A549 (cell line): ENCODE data around the gene VAV3.

Source experiments
- CHD2 ChIP-seq: fragments of 150-350 bp; IDR thresholded peaks from 2 replicates; pipeline ENCODE4 v1.6.1; 2014; ENCODE audit warnings: low read length; ENCODE audit not compliant: partially characterized antibody
- FOSB ChIP-seq: fragments of 250-450 bp; sonication (Bioruptor Pico); IDR thresholded peaks from 2 replicates; pipeline ENCODE4 v1.5.0; 2020; ENCODE audit warnings: mild to moderate bottlenecking, moderate library complexity
- MYC ChIP-seq: IDR thresholded peaks from 2 replicates; pipeline ENCODE4 v1.6.1; 2012; ENCODE audit warnings: mild to moderate bottlenecking, inconsistent platforms, low read length, improper control_type of control experiment, borderline replicate concordance
- POLR2A ChIP-seq: IDR thresholded peaks from 2 replicates; pipeline ENCODE4 v1.6.1; 2012; ENCODE audit warnings: mild to moderate bottlenecking, low read length
- RCOR1 ChIP-seq: fragments of 150-350 bp; IDR thresholded peaks from 2 replicates; pipeline ENCODE4 v1.6.1; 2014; ENCODE audit warnings: antibody characterized with exemption, low read length, low read depth
- TF ChIP-seq, protein P1 (sequence below): fragments of >200 bp; sonication (Bioruptor Twin); formaldehyde crosslinking; IDR thresholded peaks from 3 replicates; pipeline ENCODE4 v1.5.1; 2016
- TF ChIP-seq, protein P2 (sequence below): IDR thresholded peaks from 2 replicates; pipeline ENCODE4 v1.6.1; 2012
- TF ChIP-seq, protein P3 (sequence below): fragments of 200-600 bp; sonication (generic); IDR thresholded peaks from 2 replicates; pipeline ENCODE4 v1.6.1; 2016; ENCODE audit warnings: antibody characterized with exemption, mild to moderate bottlenecking, moderate library complexity

DNA sequence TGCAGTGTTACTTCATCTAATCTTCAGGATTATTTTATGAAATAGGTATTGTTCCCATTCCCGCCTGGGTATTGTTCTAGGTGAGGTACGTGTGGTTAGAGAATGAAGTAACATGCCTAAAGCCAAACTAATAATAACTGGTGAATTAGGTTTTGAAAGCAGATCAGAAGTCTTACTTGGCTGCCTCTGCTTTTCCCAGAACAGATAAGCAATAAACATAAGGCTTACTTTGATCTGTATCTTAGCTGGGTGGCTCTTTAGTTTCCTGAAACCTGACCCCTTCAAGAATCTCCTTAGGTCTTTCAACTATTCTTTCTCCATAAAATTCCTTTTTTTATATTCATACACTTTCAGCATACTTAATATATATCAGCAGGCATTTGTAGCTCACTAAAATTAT is 65.3 kb downstream of the VAV3 start:
- TF ChIP-seq, protein P1, sequence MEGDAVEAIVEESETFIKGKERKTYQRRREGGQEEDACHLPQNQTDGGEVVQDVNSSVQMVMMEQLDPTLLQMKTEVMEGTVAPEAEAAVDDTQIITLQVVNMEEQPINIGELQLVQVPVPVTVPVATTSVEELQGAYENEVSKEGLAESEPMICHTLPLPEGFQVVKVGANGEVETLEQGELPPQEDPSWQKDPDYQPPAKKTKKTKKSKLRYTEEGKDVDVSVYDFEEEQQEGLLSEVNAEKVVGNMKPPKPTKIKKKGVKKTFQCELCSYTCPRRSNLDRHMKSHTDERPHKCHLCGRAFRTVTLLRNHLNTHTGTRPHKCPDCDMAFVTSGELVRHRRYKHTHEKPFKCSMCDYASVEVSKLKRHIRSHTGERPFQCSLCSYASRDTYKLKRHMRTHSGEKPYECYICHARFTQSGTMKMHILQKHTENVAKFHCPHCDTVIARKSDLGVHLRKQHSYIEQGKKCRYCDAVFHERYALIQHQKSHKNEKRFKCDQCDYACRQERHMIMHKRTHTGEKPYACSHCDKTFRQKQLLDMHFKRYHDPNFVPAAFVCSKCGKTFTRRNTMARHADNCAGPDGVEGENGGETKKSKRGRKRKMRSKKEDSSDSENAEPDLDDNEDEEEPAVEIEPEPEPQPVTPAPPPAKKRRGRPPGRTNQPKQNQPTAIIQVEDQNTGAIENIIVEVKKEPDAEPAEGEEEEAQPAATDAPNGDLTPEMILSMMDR, result no peak
- TF ChIP-seq RCOR1 (no peak), FOSB (no peak), POLR2A (no peak), CHD2 (no peak), MYC (no peak)
- TF ChIP-seq, protein P2, sequence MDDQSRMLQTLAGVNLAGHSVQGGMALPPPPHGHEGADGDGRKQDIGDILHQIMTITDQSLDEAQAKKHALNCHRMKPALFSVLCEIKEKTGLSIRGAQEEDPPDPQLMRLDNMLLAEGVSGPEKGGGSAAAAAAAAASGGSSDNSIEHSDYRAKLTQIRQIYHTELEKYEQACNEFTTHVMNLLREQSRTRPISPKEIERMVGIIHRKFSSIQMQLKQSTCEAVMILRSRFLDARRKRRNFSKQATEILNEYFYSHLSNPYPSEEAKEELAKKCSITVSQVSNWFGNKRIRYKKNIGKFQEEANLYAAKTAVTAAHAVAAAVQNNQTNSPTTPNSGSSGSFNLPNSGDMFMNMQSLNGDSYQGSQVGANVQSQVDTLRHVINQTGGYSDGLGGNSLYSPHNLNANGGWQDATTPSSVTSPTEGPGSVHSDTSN, result no peak
- TF ChIP-seq, protein P3, sequence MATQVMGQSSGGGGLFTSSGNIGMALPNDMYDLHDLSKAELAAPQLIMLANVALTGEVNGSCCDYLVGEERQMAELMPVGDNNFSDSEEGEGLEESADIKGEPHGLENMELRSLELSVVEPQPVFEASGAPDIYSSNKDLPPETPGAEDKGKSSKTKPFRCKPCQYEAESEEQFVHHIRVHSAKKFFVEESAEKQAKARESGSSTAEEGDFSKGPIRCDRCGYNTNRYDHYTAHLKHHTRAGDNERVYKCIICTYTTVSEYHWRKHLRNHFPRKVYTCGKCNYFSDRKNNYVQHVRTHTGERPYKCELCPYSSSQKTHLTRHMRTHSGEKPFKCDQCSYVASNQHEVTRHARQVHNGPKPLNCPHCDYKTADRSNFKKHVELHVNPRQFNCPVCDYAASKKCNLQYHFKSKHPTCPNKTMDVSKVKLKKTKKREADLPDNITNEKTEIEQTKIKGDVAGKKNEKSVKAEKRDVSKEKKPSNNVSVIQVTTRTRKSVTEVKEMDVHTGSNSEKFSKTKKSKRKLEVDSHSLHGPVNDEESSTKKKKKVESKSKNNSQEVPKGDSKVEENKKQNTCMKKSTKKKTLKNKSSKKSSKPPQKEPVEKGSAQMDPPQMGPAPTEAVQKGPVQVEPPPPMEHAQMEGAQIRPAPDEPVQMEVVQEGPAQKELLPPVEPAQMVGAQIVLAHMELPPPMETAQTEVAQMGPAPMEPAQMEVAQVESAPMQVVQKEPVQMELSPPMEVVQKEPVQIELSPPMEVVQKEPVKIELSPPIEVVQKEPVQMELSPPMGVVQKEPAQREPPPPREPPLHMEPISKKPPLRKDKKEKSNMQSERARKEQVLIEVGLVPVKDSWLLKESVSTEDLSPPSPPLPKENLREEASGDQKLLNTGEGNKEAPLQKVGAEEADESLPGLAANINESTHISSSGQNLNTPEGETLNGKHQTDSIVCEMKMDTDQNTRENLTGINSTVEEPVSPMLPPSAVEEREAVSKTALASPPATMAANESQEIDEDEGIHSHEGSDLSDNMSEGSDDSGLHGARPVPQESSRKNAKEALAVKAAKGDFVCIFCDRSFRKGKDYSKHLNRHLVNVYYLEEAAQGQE, result no peak
